ENCODE results near the gene ACAP3. TPM values are rescaled to one million over a fixed set of nuclear protein-coding genes. Genes with fewer than 3 reads are reported as not detected.

Gene ACAP3
- total RNA-seq, 2 donors from 2014 or later = 40.9 to 50.9 TPM

DNA sequence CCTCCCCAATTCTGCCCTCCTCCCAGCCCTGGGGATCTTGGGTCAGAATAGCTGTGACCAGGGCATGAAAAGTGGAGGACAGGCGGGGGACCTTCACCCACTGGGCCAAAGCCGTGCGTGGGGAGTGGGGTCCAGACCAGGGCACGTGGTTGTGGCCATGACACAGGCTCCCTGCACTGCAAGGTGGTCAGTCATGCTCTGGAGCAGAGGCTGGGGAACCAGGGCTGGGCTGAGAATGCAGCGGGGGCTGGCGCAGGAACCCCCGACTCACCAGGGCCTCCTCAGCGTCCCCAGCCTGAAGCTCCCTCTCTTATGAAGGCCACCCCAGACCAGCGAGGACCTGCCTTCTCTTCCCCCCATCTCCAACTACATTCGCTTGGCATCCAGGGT lies 38.8 kb upstream of the ACAP3 start:
- intact Hi-C loops (cut with DNase I) = loop anchor here in 1 of 2 donors (5.0 kb wide), 1 partner anchor 34 kb away; no protein-coding TSS in a partner anchor
- no peak for DNase-seq (ENCODE audit: low spot score)

DNA sequence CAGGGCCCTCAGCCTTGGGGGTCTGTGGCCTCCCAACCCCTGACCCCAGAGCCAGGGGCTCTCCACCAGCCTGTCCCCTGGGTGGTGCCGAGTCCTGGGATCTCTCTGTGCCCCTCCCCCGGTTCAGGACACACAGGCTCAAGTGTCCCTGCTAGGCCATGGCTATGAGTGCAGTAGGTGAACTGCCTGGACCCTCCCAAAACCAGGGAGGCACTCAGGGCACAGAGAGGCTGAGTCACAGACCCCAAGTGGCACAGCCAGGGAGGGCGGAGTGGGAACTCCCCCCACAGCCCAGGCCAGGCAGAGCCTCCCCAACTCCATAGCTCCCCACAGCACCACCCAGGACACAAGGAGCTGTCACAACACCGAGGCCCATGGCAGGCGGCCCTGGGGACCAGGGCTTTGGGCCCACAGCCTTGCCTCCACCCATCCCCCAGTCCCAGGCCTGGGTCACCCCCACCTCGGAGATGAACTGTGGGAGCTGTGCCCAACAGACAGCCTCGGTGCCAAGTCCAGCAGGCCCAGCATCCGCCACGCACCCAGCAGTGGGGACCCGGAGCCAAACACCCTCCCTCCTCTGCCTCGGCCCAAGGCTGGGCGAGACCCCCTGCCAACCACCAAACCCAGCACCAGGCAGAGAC lies 38.2 kb upstream of the ACAP3 start:
- DNase-seq (ENCODE audit: low spot score) = no peak
- intact Hi-C loops (cut with DNase I) = loop anchor here in 1 of 2 donors (5.0 kb wide), 1 partner anchor 34 kb away; no protein-coding TSS in a partner anchor

DNA sequence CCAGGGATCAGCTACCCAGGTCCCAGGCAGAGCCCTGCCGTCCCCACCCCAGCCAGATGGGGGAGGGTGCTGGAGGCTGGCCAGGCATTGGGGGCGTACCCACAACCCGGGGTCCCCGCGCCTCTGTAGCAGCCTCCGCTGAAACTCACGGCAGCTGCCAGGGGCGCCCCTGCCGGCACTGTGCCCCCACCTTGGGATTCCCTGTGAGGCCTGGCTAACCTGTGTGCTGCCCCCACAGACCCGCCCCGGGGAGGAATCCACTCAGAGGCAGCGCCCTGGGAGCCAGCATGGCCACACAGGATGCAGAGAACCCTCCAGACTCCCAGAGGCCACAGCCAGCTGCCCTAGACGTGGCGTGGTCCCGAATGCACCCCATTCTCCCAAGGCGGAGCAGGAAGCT lies 37.7 kb upstream of the ACAP3 start:
- no peak for DNase-seq (ENCODE audit: low spot score)
- intact Hi-C loops (cut with DNase I) = loop anchor here in 1 of 2 donors (5.0 kb wide), 1 partner anchor 33 kb away; no protein-coding TSS in a partner anchor

DNA sequence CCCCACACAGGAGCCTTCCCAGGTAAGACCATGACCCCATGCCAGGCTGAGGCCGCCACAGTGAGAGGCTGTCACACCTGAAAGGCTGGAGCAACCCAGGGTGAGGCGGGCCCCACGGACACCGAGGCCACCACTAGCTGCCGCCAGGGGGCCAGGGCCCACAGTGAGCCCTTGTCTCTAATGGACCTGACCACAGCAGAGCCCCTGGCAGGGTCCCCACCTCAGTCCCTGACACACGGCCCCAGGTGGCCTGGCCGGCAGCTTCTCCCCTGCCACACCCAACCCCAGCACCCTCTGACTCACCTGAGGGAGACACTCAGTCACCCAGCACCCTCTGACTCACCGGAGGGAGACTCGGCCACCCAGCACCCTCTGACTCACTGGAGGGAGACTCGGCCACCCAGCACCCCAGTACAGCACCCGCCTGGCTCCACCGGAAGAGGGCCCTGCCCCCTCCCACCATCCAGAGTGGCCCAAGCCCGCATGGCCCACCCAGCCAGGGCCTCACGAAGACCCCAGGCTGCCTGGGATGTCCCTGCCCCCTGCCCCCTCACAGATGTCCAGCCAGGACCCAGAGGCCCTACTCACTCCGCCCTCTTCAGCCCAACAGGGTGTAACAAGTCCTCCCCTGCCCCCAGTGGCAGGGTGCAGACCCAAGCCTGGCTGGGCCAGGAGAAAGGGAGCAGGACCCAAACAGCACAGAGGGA lies 37.1 kb upstream of the ACAP3 start:
- intact Hi-C loops (cut with DNase I) = loop anchor here in 1 of 2 donors (5.0 kb wide), 1 partner anchor 33 kb away; no protein-coding TSS in a partner anchor
- no peak for DNase-seq (ENCODE audit: low spot score)

DNA sequence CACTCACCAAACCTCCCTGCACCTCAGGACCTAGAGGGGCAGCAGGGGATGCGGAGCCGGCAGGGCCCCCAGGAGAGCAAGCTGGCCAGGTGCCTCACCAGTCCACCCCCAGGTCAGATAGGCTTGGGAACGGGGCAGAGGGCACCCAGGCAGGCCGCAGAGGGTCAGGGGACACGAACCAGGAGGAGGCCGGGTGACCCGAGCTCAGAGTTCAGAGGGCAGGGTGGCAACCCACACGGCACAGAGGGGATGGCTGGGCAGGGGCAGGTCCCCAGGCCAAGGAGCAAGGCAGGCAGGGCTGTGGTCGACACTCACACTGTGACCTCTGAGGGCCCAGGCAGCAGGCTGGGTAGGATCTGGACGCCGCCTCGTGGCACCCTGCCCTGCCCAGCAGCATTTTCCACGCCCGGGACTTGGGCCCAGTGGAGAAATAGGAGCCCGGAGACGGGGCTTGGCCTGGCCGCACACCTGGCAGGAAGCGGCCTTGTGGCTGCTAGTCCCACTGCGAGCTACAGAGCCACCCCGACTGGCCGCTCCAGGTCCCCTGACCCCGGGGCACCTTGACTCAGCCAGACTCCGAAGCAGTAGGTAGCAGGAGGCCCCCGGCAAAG lies 36.2 kb upstream of the ACAP3 start:
- DNase-seq (ENCODE audit: low spot score) = no peak
- intact Hi-C loops (cut with DNase I) = no loop called here

DNA sequence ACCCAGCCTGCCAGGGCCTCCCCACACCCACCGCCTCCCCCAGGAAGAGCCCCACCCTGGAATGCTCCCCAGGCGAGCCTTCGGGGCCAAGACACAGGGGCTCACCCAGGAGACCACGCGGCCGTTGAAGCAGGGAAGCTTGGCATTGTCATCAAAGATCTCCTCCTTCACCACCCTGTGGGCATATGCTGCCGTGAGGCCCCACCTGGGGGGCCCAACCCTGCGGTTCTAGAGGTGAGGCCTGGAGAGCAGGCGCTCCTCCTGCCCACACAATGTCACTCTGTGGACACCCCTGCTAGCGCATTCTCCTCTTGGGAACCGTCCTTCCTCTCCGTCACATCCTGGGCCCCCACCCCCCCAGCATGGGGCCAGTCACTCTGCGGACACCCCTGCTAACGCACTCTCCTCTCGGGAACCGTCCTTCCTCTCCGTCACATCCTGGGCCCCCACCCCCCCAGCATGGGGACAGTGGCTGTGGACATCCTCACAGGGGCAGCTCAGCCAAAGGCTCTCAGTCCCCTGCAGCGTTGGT lies 34.9 kb upstream of the ACAP3 start:
- no peak for DNase-seq (ENCODE audit: low spot score)
- intact Hi-C loops (cut with DNase I) = no loop called here

DNA sequence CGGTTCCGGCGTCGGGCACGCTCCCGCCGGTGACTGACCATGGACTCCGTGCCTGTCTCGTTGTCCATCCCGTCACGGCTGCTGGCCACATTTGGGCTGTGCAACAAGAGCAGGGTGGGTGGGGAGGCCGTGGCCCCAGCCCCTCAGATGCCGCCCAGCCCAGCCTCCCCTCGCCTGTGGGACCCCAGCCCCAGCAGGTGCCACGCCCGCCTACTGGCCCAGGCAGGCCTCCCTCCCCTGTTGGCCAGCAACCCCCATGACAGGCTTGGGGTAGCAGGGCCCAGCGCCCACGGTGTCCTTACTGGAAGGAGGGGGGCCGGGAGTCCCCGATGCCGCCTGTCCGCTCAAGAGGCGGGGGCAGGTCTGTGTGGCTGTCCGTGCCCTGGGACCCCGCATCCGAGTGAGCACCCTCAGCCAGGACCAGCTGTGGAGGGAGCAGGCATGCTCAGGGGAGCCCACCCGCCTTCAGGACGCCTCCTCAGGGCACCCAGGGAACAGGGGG lies 34.4 kb upstream of the ACAP3 start:
- intact Hi-C loops (cut with DNase I) = no loop called here

DNA sequence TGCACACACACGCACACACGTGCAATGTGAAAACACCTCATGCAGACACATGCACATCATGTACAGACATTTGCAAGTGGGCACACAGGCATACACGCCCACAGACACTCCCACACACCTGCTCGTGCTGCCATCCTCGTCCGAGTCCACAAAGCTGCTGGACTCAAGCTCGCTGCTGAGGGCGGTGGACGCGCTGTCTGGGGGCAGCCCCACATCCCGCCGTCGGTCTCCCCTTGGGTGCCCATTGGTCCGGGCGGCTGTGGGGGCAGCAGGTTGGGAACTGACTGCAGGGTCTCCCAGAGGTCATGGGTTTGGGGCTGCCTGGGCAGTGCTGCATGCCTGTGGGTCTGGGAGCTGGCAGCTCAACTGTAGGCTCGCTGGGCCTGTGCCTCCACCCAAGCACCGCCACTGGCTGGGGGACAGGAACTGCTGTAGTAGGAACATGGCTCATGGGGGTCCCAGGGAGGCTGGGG lies 33.9 kb upstream of the ACAP3 start:
- DNase-seq (ENCODE audit: low spot score) = no peak
- intact Hi-C loops (cut with DNase I) = no loop called here

More for the DNA sequence above, 34.4 kb upstream of the ACAP3 start:
- DNase-seq (ENCODE audit: low spot score) = no peak

DNA sequence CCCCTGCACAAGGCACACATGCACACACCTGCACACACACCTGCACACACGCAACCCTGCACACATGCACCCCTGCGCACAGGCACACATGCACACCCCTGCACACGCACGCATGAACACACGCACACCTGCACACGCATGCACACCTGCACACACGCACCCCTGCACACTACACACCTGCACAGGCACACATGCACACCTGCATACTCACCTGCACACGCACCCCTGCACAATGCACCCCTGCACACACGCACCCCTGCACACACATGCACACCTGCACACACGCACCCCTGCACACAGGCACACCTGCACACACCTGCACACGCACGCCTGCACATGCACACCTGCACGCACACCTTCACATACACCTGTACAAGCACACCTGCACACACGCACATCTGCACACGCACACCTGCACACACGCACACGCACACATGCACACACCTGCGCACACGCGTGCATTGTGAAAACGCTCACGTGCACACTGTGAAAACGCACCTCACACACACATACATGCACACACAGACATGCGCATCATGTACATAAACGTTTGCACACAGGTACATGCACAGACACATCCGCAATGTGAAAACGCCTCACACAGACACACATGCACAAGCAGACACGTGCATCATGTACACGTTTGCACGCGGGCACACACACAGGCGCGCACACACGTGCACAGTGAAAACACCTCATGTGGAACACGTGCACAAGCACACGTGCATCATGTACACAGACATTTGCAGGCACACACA lies 33.2 kb upstream of the ACAP3 start:
- no peak for DNase-seq (ENCODE audit: low spot score)
- intact Hi-C loops (cut with DNase I) = no loop called here

DNA sequence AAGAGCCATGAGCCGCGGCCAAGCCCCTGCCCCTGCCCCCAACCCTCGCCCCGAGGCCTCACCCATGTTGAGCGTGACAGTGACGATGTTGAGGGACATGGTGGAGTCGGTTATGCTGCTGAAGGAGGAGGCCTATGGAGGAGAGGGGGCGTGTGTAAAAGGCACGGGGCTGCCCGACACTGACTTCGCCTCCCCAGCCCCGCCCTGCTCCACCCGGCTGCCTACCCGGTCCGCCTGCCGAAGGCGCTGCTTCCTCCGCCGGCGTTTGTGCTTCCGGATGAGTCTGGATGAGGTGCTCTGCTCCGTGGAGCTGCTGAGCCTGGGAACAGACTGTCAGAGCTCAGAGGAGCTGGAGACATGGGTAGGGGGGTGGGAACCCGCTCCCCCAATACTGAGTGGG lies 32.5 kb upstream of the ACAP3 start:
- intact Hi-C loops (cut with DNase I) = no loop called here
- no peak for DNase-seq (ENCODE audit: low spot score)

DNA sequence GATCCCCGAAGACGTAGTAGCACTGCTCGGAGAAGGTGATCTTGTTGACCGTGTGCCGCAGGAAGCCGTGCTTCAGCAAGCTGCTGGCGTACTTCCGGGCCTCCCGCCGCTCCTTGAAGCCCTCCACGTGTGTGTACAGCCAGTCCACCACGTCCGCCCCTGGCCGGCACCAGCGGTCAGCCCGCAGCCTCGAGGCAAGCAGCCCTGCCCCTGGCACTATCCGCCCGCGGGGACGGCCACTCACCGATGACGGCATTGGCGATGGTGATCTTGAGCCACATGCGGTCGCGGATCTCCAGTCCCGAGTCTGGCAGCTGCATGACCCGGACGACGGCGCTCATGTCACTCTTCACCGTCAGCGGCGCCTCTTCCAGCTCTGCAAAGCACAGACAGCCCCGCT lies 30.5 kb upstream of the ACAP3 start:
- intact Hi-C loops (cut with DNase I) = no loop called here
- no peak for DNase-seq (ENCODE audit: low spot score)

DNA sequence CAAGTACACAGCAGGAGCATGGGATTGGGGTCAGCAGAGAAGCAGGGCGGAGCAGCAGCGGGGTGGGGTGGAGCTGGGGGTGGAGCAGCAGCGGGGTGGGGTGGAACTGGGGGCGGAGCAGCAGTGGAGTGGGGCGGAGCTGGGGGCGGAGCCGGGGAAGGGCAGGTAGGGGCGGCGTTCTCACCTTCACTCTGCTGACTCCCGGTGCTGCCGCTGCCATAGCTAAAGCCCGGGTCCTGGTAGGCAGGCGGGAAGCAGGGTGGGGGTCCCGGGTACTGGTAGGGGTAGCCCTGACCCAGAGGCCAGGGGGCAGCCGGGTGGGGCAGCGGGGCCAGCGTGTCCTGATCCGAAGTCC lies 30.0 kb upstream of the ACAP3 start:
- no peak for DNase-seq (ENCODE audit: low spot score)
- intact Hi-C loops (cut with DNase I) = no loop called here

DNA sequence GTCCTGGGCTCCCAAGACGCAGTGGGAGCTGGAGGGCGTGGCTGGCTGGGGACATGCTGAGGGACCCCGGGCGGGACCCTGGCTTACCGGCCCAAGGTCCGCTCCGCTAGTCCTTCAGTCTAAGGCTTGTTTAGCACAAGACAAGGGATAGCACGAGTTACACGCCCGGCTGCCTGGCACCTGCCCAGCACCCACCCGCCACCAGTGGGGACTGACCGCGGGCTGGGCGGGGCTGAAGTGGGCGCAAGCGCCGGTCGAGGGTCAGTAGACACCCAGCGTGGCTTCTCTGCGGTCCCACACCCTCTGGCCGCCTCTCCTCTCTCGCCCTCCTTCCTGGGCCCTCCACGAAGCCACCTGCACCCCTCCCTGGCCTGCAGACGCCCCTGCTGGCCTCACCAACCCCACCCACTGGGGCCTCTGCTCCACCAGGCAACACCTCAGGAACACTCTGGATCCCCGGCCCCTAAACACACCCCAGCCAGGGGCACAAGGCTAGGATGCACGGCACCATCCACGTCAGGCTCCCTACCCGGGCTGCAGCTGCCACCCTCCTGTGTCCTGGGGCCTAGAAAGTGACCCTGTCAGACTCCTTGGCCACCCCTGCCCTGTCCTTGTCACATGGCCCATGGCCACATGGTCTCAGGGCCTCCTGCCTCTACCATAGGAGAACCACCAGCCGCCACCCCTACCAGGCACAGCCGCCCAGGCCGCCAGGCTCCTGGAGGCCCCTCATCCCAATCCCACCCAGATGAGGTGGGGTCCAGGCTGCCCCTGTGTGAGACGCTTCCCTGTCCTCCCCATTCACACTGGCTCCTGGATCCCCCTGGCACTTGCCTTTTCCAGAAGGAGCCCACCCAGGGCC lies 29.4 kb upstream of the ACAP3 start:
- DNase-seq (ENCODE audit: low spot score) = no peak
- intact Hi-C loops (cut with DNase I) = no loop called here

DNA sequence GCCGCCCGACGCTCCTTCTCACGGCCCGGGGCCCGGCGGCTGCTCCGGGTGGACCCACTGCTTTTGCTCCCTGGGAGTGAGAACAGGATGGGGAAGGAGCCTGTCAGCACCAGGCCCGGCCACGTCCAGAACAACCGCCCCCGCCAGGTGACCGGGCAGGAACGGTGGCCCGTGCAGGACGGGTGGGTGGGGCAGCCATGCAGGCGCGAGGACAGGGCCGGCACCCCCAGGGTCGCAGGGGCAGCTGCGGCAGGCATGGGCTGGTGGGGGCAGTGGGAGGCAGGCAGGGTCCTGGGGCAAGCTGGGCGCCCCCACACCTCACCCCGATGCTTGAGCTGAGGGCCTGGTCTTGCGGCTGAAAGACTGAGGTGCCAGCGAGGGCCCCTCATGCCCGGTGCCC lies 28.7 kb upstream of the ACAP3 start:
- DNase-seq (ENCODE audit: low spot score) = no peak
- intact Hi-C loops (cut with DNase I) = no loop called here

DNA sequence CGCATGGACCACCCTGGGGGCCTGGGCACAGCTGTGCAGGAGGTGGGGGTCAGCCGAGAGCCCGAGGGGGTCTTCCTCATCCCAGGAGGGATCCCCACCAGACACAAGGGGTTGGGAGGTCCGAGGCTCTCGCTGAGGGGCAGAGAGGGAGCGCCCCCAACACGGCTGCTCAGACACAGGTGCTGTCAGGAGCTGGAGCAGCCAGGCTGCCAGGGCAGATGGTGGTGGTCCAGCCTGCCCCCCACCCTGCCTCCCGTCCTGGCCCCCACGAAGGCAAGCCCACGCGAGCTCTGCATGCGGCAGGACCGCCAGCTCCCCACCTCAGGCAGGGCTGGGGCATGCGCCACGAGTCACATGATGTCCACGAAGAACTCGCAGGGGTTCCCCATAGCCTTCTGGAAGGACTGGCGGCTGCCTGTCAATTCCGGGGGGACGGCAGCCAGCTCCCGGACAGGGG lies 28.1 kb upstream of the ACAP3 start:
- DNase-seq (ENCODE audit: low spot score) = no peak
- intact Hi-C loops (cut with DNase I) = no loop called here

DNA sequence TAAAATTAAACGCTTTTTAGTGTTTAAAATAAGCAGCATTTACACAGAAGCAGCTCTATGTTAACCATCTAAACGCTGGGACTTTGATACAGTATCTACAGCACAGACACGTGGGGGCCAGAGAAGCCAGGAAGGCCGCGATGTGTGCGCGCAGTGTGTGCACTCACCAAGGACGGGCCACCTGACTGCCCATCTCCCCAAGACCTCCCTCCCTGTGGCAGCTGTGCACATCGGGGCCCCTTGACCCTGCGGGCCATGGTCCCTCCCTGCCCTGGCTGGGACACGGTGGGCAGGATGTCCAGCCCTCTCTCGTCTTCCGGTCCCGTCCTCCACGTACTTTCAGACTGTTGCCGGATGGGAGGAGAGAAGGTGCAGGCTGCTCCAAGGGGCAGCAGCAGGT lies 27.6 kb upstream of the ACAP3 start:
- intact Hi-C loops (cut with DNase I) = no loop called here
- no peak for DNase-seq (ENCODE audit: low spot score)

DNA sequence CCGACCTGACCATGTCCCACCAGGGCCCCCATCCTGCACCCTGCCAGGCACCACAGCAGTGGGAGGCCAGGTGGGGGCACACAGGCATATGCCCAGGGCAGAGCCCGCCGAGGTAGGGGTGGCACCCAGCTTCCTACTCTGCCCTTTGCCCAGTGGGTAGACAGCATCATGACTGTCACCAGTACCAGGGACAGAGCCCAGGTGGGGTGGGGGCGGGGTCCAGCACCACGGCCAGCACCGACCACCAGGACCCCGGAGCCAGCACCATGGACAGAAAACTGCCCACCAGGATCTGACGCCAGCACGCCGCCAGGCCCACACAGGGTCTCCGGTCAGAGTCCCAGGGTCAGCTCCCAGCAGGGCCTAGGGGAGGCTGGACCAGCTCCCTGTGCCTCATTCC lies 27.1 kb upstream of the ACAP3 start:
- intact Hi-C loops (cut with DNase I) = no loop called here
- DNase-seq (ENCODE audit: low spot score) = no peak

DNA sequence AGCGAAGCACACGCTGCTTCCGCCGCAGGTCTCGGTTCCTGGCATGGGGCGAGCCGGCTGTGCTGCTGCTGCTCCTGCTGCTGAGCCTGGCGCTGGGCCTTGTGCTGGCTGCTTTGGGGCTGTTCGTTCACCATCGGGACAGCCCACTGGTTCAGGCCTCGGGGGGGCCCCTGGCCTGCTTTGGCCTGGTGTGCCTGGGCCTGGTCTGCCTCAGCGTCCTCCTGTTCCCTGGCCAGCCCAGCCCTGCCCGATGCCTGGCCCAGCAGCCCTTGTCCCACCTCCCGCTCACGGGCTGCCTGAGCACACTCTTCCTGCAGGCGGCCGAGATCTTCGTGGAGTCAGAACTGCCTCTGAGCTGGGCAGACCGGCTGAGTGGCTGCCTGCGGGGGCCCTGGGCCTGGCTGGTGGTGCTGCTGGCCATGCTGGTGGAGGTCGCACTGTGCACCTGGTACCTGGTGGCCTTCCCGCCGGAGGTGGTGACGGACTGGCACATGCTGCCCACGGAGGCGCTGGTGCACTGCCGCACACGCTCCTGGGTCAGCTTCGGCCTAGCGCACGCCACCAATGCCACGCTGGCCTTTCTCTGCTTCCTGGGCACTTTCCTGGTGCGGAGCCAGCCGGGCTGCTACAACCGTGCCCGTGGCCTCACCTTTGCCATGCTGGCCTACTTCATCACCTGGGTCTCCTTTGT lies 26.0 kb upstream of the ACAP3 start:
- no peak for DNase-seq (ENCODE audit: low spot score)
- intact Hi-C loops (cut with DNase I) = no loop called here

All from posterior vena cava (tissue), 2 donors.